ENCODE results near the gene JMJD1C. TPM values are rescaled to one million over a fixed set of nuclear protein-coding genes. Genes with fewer than 3 reads are reported as not detected.
"Not testable (repeated sequence)": the region's sequence is repeated elsewhere in the genome, so short reads cannot be mapped to it uniquely, and the experiment has no call there.

Gene JMJD1C
- total RNA-seq, 6 experiments from 2014 or later = 29.6 to 53.3 (median 38.2) TPM

GRCh38 chr10:63385254-63385653, 80.5 kb downstream of the JMJD1C start:
- Histone ChIP-seq H3K9me3 (no peaks in the 10 kb centered on the region), H3K36me3 (no peaks in the 10 kb centered on the region), H3K4me1 (peaks cover 0 to 8% (median 0%) of the 10 kb centered on the region in 4 donors), H3K27ac (no peak overlapping the region), H3K4me3 (no peak overlapping the region), H3K27me3 (no peaks in the 10 kb centered on the region)
- WGBS (ENCODE audit: insufficient coverage, low coverage, low lambda C conversion rate, missing lambda C conversion rate) = 84% methylated on average over 4 of the region's 5 CpGs
- ATAC-seq (no peak), DNase-seq (no peak)
- TF ChIP-seq CTCF (IDR thresholded peaks at IDR 0.05) (no peak), POLR2A (IDR thresholded peaks at IDR 0.05) (no peak)
- intact Hi-C loops (cut with DNase I) = no loop called here

GRCh38 chr10:63384675-63385074, 81.1 kb downstream of the JMJD1C start:
- ATAC-seq (peak; percentile 25 to 64 (median 30)), DNase-seq (no peak)
- Histone ChIP-seq H3K27me3 (no peaks in the 10 kb centered on the region), H3K4me1 (peaks cover 0 to 8% (median 0%) of the 10 kb centered on the region in 4 donors), H3K27ac (no peak overlapping the region), H3K4me3 (no peak overlapping the region), H3K9me3 (no peaks in the 10 kb centered on the region), H3K36me3 (no peaks in the 10 kb centered on the region)
- TF ChIP-seq CTCF (IDR thresholded peaks at IDR 0.05) (no peak), POLR2A (IDR thresholded peaks at IDR 0.05) (no peak)
- intact Hi-C loops (cut with DNase I) = no loop called here
- WGBS (ENCODE audit: insufficient coverage, low coverage, low lambda C conversion rate, missing lambda C conversion rate) = 47% methylated on average over 2 of the region's 2 CpGs

GRCh38 chr10:63384001-63384400, 81.8 kb downstream of the JMJD1C start:
- Histone ChIP-seq H3K4me3 (no peak overlapping the region), H3K9me3 (no peaks in the 10 kb centered on the region), H3K36me3 (no peaks in the 10 kb centered on the region), H3K27ac (no peak overlapping the region), H3K27me3 (no peaks in the 10 kb centered on the region), H3K4me1 (peaks cover 0 to 7% (median 0%) of the 10 kb centered on the region in 4 donors)
- WGBS (ENCODE audit: insufficient coverage, low coverage, low lambda C conversion rate, missing lambda C conversion rate) = 88% methylated on average over 1 of the region's 1 CpG
- DNase-seq = no peak
- intact Hi-C loops (cut with DNase I) = no loop called here
- TF ChIP-seq POLR2A (IDR thresholded peaks at IDR 0.05) (no peak), CTCF (IDR thresholded peaks at IDR 0.05) (no peak)
- ATAC-seq = no peak

- ATAC-seq (no peak), DNase-seq (no peak)
- no peaks in the 10 kb centered on the region for H3K9me3 ChIP-seq
- TF ChIP-seq CTCF (IDR thresholded peaks at IDR 0.05) (no peak), POLR2A (IDR thresholded peaks at IDR 0.05) (no peak)
- no peak overlapping the region for H3K27ac ChIP-seq
- H3K36me3 ChIP-seq = no peaks in the 10 kb centered on the region
- H3K4me3 ChIP-seq = no peak overlapping the region
- H3K27me3 ChIP-seq = no peaks in the 10 kb centered on the region
- intact Hi-C loops (cut with DNase I) = no loop called here
- H3K4me1 ChIP-seq = no peaks in the 10 kb centered on the region
- 100% methylated on average over 1 of the region's 1 CpG for WGBS (ENCODE audit: insufficient coverage, low coverage, low lambda C conversion rate, missing lambda C conversion rate)
These were observed 82.6 kb downstream of the JMJD1C start for GRCh38 chr10:63383141-63383540.

GRCh38 chr10:63382066-63382465, 83.7 kb downstream of the JMJD1C start:
- intact Hi-C loops (cut with DNase I) = no loop called here
- TF ChIP-seq CTCF (IDR thresholded peaks at IDR 0.05) = no peak
- TF ChIP-seq POLR2A (IDR thresholded peaks at IDR 0.05) = no peak

GRCh38 chr10:63377305-63377661, 88.5 kb downstream of the JMJD1C start:
- H3K27me3 ChIP-seq; H3K4me3 ChIP-seq; intact Hi-C loops (cut with DNase I); H3K36me3 ChIP-seq; H3K27ac ChIP-seq; H3K9me3 ChIP-seq; H3K4me1 ChIP-seq; ATAC-seq; DNase-seq: not testable (repeated sequence)
- 89% methylated on average over 4 of the region's 6 CpGs for WGBS (ENCODE audit: insufficient coverage, low coverage, low lambda C conversion rate, missing lambda C conversion rate)

More at GRCh38 chr10:63382066-63382465, 83.7 kb downstream of the JMJD1C start:
- Histone ChIP-seq H3K4me3 (no peak overlapping the region), H3K4me1 (no peaks in the 10 kb centered on the region), H3K36me3 (no peaks in the 10 kb centered on the region), H3K9me3 (no peaks in the 10 kb centered on the region), H3K27me3 (no peaks in the 10 kb centered on the region), H3K27ac (no peak overlapping the region)
- no peak for DNase-seq
- WGBS (ENCODE audit: insufficient coverage, low coverage, low lambda C conversion rate, missing lambda C conversion rate) = 70% methylated on average over 3 of the region's 4 CpGs
- no peak for ATAC-seq
